Measurements from ENCODE around the gene IKZF3.

DNA sequence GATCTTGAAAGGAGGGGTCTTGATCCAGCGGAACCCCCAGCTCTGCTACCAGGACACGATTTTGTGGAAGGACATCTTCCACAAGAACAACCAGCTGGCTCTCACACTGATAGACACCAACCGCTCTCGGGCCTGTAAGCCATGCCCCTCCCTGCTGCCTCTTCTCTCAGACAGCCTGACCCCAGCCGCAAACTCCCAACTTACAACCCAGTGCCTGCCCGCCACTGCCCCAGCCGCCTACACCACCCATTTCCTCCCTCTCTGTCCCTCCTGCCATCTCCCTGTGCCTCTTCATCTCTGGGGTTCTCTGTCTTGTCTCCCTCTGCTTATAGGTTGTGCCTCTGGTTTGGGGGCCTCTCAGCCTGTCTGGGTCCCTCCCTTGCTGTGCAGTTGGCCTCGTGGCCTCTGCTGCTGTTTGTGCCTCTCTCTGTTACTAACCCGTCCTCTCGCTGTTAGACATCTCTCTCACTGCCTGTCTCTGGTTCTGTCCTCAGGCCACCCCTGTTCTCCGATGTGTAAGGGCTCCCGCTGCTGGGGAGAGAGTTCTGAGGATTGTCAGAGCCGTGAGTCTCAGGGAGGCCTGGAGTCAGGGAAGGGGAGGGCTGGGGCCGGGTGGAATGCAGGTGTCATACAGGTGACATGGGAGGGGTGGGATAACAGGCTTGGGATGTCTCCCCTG, 154.7 kb downstream of the IKZF3 start:
- TF ChIP-seq, protein P1, sequence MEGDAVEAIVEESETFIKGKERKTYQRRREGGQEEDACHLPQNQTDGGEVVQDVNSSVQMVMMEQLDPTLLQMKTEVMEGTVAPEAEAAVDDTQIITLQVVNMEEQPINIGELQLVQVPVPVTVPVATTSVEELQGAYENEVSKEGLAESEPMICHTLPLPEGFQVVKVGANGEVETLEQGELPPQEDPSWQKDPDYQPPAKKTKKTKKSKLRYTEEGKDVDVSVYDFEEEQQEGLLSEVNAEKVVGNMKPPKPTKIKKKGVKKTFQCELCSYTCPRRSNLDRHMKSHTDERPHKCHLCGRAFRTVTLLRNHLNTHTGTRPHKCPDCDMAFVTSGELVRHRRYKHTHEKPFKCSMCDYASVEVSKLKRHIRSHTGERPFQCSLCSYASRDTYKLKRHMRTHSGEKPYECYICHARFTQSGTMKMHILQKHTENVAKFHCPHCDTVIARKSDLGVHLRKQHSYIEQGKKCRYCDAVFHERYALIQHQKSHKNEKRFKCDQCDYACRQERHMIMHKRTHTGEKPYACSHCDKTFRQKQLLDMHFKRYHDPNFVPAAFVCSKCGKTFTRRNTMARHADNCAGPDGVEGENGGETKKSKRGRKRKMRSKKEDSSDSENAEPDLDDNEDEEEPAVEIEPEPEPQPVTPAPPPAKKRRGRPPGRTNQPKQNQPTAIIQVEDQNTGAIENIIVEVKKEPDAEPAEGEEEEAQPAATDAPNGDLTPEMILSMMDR (IDR thresholded peaks at IDR 0.05; ENCODE audit: poor library complexity, severe bottlenecking), result no peak
- TF ChIP-seq POLR2AphosphoS5 (IDR thresholded peaks at IDR 0.05) (no peak), REST (IDR thresholded peaks at IDR 0.05; ENCODE audit: borderline replicate concordance) (no peak), EP300 (conservative IDR thresholded peaks at IDR 0.05; ENCODE audit: poor library complexity, severe bottlenecking) (no peak), RAD21 (conservative IDR thresholded peaks at IDR 0.05) (no peak), EZH2 (IDR thresholded peaks at IDR 0.05; ENCODE audit: borderline replicate concordance, insufficient read depth, low read length, poor library complexity, severe bottlenecking) (no peak)

All from neural cell (in vitro differentiated cells).